ENCODE data around the gene TRIP6. TPM values are rescaled to one million over a fixed set of nuclear protein-coding genes. Genes with fewer than 3 reads are reported as not detected.

TRIP6 gene
- total RNA-seq, 1 donor from 2014 or later: 52.1 TPM

DNA sequence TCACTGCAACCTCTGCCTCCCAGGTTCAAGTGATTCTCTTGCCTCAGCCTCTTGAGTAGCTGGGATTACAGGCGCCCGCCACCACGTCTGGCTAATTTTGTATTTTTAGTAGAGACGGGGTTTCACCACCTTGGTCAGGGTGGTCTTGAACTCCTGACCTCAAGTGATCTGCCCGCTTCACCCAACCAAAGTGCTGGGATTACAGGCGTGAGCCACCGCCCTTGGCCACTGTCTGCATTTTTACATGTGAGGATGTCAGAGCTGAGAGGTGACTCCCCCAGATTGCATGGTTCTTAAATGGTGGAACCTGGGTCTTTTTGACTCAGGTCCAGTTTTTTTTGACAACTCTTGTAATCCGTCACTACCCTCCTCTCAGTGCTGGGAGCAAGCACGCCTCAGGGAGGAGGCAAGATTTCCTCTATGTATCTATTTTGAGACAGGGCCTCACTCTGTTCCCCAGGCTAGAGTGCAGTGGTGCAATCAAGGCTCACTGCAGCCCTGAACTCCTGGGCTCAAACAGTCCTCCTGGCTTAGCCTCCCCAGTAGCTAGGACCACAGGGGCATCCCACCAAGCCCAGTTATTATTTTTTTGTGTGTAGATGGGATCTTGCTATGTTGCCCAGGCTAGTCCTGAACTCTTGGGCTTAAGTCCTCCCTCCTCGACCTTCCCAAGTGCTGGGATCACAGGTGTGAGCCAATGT, 6.6 kb downstream of the TRIP6 start:
- intact Hi-C loops (cut with DNase I): no loop called here
- Histone ChIP-seq H3K4me3 (peak overlapping the region in 1 of 2 donors; percentile 85), H3K9me3 (no peaks in the 10 kb centered on the region), H3K4me1 (peaks cover 47% of the 10 kb centered on the region), H3K36me3 (peaks cover 0 to 32% of the 10 kb centered on the region in 2 donors), H3K27me3 (no peaks in the 10 kb centered on the region), H3K27ac (peak overlapping the region; percentile 77)
- TF ChIP-seq POLR2A (IDR thresholded peaks at IDR 0.05) (no peak), POLR2AphosphoS5 (IDR thresholded peaks at IDR 0.05; ENCODE audit: insufficient read depth in 1 of 2, low read depth in 1 of 2) (no peak)
- TF ChIP-seq, protein P1, sequence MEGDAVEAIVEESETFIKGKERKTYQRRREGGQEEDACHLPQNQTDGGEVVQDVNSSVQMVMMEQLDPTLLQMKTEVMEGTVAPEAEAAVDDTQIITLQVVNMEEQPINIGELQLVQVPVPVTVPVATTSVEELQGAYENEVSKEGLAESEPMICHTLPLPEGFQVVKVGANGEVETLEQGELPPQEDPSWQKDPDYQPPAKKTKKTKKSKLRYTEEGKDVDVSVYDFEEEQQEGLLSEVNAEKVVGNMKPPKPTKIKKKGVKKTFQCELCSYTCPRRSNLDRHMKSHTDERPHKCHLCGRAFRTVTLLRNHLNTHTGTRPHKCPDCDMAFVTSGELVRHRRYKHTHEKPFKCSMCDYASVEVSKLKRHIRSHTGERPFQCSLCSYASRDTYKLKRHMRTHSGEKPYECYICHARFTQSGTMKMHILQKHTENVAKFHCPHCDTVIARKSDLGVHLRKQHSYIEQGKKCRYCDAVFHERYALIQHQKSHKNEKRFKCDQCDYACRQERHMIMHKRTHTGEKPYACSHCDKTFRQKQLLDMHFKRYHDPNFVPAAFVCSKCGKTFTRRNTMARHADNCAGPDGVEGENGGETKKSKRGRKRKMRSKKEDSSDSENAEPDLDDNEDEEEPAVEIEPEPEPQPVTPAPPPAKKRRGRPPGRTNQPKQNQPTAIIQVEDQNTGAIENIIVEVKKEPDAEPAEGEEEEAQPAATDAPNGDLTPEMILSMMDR (IDR thresholded peaks at IDR 0.05): no peak
- DNase-seq (ENCODE audit: extremely low spot score in 2 of 2): no peak

GRCh38 chr7:100874300-100874576, 7.1 kb downstream of the TRIP6 start:
- intact Hi-C loops (cut with DNase I): no loop called here

GRCh38 chr7:100874577-100875355, 7.6 kb downstream of the TRIP6 start, which contains the start of gene SRRT:
Gene SRRT, plus strand, starts transcription at chr7:100875103. Its CDS starts 488 bp downstream, at chr7:100875591.
- Histone ChIP-seq H3K4me3 (peak within 1 kb of the TSS; percentile 85 to 93), H3K36me3 (peaks cover 0 to 32% of the 10 kb centered on the region in 2 donors), H3K27me3 (no peaks in the 10 kb centered on the region), H3K27ac (peak within 1 kb of the TSS; percentile 77), H3K9me3 (no peaks in the 10 kb centered on the region), H3K4me1 (peaks cover 42% of the 10 kb centered on the region)
- TF ChIP-seq, protein P1 (IDR thresholded peaks at IDR 0.05): peak in 1 of 3 experiments; percentile 82
- peak in 1 of 2 donors; percentile 92 for TF ChIP-seq POLR2A (IDR thresholded peaks at IDR 0.05)
- peak; percentile 97 to 100 for TF ChIP-seq POLR2AphosphoS5 (IDR thresholded peaks at IDR 0.05; ENCODE audit: insufficient read depth in 1 of 2, low read depth in 1 of 2)
- intact Hi-C loops (cut with DNase I): no loop called here
- peak in 1 of 2 donors; percentile 98 for DNase-seq (ENCODE audit: extremely low spot score in 2 of 2)

More at GRCh38 chr7:100874300-100874576, 7.1 kb downstream of the TRIP6 start:
- Histone ChIP-seq H3K9me3 (no peaks in the 10 kb centered on the region), H3K27me3 (no peaks in the 10 kb centered on the region), H3K4me3 (peak overlapping the region; percentile 85 to 93), H3K27ac (peak overlapping the region; percentile 77), H3K36me3 (peaks cover 0 to 32% of the 10 kb centered on the region in 2 donors), H3K4me1 (peaks cover 45% of the 10 kb centered on the region)
- TF ChIP-seq POLR2A (IDR thresholded peaks at IDR 0.05): no peak
- TF ChIP-seq POLR2AphosphoS5 (IDR thresholded peaks at IDR 0.05; ENCODE audit: insufficient read depth in 1 of 2, low read depth in 1 of 2): no peak
- TF ChIP-seq, protein P1 (IDR thresholded peaks at IDR 0.05): no peak
- no peak for DNase-seq (ENCODE audit: extremely low spot score in 2 of 2)

DNA sequence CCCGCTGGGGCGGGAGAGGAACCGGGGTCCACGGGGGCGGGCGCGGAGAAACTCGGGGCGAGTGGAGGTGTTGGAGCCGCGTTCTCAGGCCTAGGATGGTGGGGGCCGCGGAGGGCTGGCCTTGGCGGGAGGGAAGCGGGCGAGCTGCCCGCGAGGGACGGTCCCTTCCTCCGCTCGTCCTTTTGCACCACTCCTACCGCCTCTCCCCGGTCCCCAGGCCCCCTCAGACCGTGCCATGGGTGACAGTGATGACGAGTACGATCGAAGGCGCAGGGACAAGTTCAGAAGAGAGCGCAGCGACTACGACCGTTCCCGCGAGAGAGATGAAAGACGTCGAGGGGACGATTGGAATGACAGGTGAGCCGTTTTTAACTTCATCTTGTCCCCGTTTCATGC, 8.2 kb downstream of the TRIP6 start:
- peaks cover 42% of the 10 kb centered on the region for H3K4me1 ChIP-seq
- H3K4me3 ChIP-seq: peak overlapping the region; percentile 85 to 93
- intact Hi-C loops (cut with DNase I): no loop called here
- no peaks in the 10 kb centered on the region for H3K9me3 ChIP-seq
- no peak for DNase-seq (ENCODE audit: extremely low spot score in 2 of 2)
- TF ChIP-seq POLR2AphosphoS5 (IDR thresholded peaks at IDR 0.05; ENCODE audit: insufficient read depth in 1 of 2, low read depth in 1 of 2) (no peak), POLR2A (IDR thresholded peaks at IDR 0.05) (no peak)
- TF ChIP-seq, protein P1 (IDR thresholded peaks at IDR 0.05): no peak
- H3K36me3 ChIP-seq: peaks cover 0 to 29% of the 10 kb centered on the region in 2 donors
- H3K27ac ChIP-seq: peak overlapping the region; percentile 77
- H3K27me3 ChIP-seq: no peaks in the 10 kb centered on the region

All from vagina (tissue), 2 donors.